IMR-90 (cell line): ENCODE measurements around the gene PPIC. TPM values are rescaled to one million over a fixed set of nuclear protein-coding genes. Genes with fewer than 3 reads are reported as not detected.

ENCODE experiments used
- ATAC-seq: fragments of 200-7000 bp; cut with Tn5 transposase; 2 replicates; pipeline ENCODE4 v1.9.1; 2020; ENCODE audit warnings: low read depth, mild to moderate bottlenecking, moderate library complexity
- BruUV-seq: library from RNA; stranded (reverse); fragments of 400-500 nt; replicated peaks from 2 replicates; lab custom pipeline; 2021; lab: Mats Ljungman, UMichigan
- CTCF ChIA-PET: fragments of 300-600 bp; formaldehyde crosslinking; extraction: SDS; loops from one replicate; lab custom pipeline; 2021; ENCODE audit warnings: antibody characterized with exemption; lab: Yijun Ruan, JAX
- POLR2A ChIA-PET: fragments of 300-600 bp; sonication (Branson Sonifier 250); formaldehyde crosslinking; loops from one replicate; lab custom pipeline; 2022; ENCODE audit warnings: antibody characterized with exemption; ENCODE audit not compliant: unreplicated experiment; lab: Charles Lee
- DNase-seq: peaks from one replicate; pipeline ENCODE4 v3.0.0; 2013
- H2AFZ ChIP-seq: replicated peaks from 2 replicates; pipeline ENCODE3; 2013; ENCODE audit warnings: low read length, mild to moderate bottlenecking; ENCODE audit not compliant: poor library complexity
- H2AK5ac ChIP-seq: 2 replicates; pipeline ENCODE4 v1.6.1; 2013; ENCODE audit warnings: low read depth, low read length, inconsistent platforms
- H2AK9ac ChIP-seq: replicated peaks from 2 replicates; pipeline ENCODE3; 2013; ENCODE audit warnings: mild to moderate bottlenecking, low read depth, low read length, moderate library complexity; ENCODE audit not compliant: poor library complexity
- H2BK120ac ChIP-seq: 2 replicates; pipeline ENCODE4 v1.6.1; 2013; ENCODE audit warnings: low read depth, low read length, inconsistent platforms
- H2BK15ac ChIP-seq: 3 replicates; pipeline ENCODE4 v1.6.1; 2013; ENCODE audit warnings: low read depth, low read length, inconsistent platforms
- H2BK20ac ChIP-seq: 2 replicates; pipeline ENCODE4 v1.6.1; 2013; ENCODE audit warnings: low read depth, mild to moderate bottlenecking, inconsistent platforms, low read length, moderate library complexity
- H2BK5ac ChIP-seq: 2 replicates; pipeline ENCODE4 v1.6.1; 2013; ENCODE audit warnings: mild to moderate bottlenecking, low read depth, low read length, inconsistent platforms; ENCODE audit not compliant: poor library complexity, severe bottlenecking
- H3K14ac ChIP-seq: replicated peaks from 2 replicates; pipeline ENCODE4 v1.6.1; 2013; ENCODE audit warnings: low read depth, low read length, inconsistent platforms
- H3K18ac ChIP-seq: 2 replicates; pipeline ENCODE4 v1.6.1; 2013; ENCODE audit warnings: low read depth, low read length, control low read depth
- H3K23ac ChIP-seq: 2 replicates; pipeline ENCODE4 v1.6.1; 2013; ENCODE audit warnings: low read depth, low read length, inconsistent platforms
- H3K27ac ChIP-seq: 2 replicates; pipeline ENCODE4 v1.5.1; 2013; ENCODE audit warnings: mild to moderate bottlenecking, control low read depth, low read length; ENCODE audit not compliant: insufficient read depth
- H3K27me3 ChIP-seq: 2 replicates; pipeline ENCODE4 v1.6.1; 2013; ENCODE audit warnings: low read length; ENCODE audit not compliant: control insufficient read depth, insufficient read depth
- H3K36me3 ChIP-seq: 2 replicates; pipeline ENCODE4 v1.6.1; 2013; ENCODE audit warnings: low read length, mixed read lengths; ENCODE audit not compliant: control insufficient read depth, insufficient read depth
- H3K4ac ChIP-seq: 2 replicates; pipeline ENCODE4 v1.6.1; 2013; ENCODE audit warnings: low read depth, low read length, inconsistent platforms
- H3K4me1 ChIP-seq: 2 replicates; pipeline ENCODE4 v1.6.1; 2013; ENCODE audit warnings: low read length, mixed read lengths; ENCODE audit not compliant: control insufficient read depth, insufficient read depth
- H3K4me2 ChIP-seq: 2 replicates; pipeline ENCODE4 v1.6.1; 2013; ENCODE audit warnings: low read depth, mild to moderate bottlenecking, control low read depth, low read length, moderate library complexity
- H3K4me3 ChIP-seq: 2 replicates; pipeline ENCODE4 v1.5.1; 2013; ENCODE audit warnings: low read depth, mild to moderate bottlenecking, control low read depth, low read length, moderate library complexity; ENCODE audit not compliant: insufficient read depth
- H3K56ac ChIP-seq: 2 replicates; pipeline ENCODE4 v1.6.1; 2013; ENCODE audit warnings: low read length, inconsistent platforms; ENCODE audit not compliant: insufficient read depth; ENCODE audit errors: extremely low read depth
- H3K79me1 ChIP-seq, 2 experiments: 2 replicates each; pipeline ENCODE4 v1.6.1; 2013; ENCODE audit warnings: low read length in 2 of 2, inconsistent platforms in 1 of 2, low read depth in 1 of 2
- H3K9ac ChIP-seq: 2 replicates; pipeline ENCODE4 v1.6.1; 2013; ENCODE audit warnings: low read depth, low read length, control low read depth
- H3K9me1 ChIP-seq: 2 replicates; pipeline ENCODE4 v1.6.1; 2013; ENCODE audit warnings: low read length, inconsistent platforms; ENCODE audit not compliant: insufficient read depth
- H3K9me3 ChIP-seq: 2 replicates; pipeline ENCODE4 v1.6.1; 2013; ENCODE audit warnings: low read length; ENCODE audit not compliant: control insufficient read depth, insufficient read depth
- H4K20me1 ChIP-seq: 2 replicates; pipeline ENCODE4 v1.6.1; 2013; ENCODE audit warnings: low read length, inconsistent platforms; ENCODE audit not compliant: insufficient read depth
- H4K5ac ChIP-seq: 2 replicates; pipeline ENCODE4 v1.6.1; 2013; ENCODE audit warnings: mild to moderate bottlenecking, low read depth, low read length, control low read depth
- H4K8ac ChIP-seq, 2 experiments: 2 replicates each; pipeline ENCODE4 v1.6.1; 2013; ENCODE audit warnings: low read depth in 2 of 2, low read length in 2 of 2, control low read depth in 1 of 2, inconsistent platforms in 1 of 2
- H4K91ac ChIP-seq: 2 replicates; pipeline ENCODE4 v1.6.1; 2013; ENCODE audit warnings: low read depth, low read length, inconsistent platforms; ENCODE audit not compliant: insufficient read depth
- BHLHE40 ChIP-seq: fragments of 150-350 bp; IDR thresholded peaks from 2 replicates; pipeline ENCODE4 v1.6.1; 2016; ENCODE audit warnings: mild to moderate bottlenecking, low read depth, low read length
- CEBPB ChIP-seq: IDR thresholded peaks from 2 replicates; pipeline ENCODE4 v1.6.1; 2012; ENCODE audit warnings: low read depth, low read length, improper control_type of control experiment
- CHD1 ChIP-seq: IDR thresholded peaks from 2 replicates; pipeline ENCODE4 v1.6.1; 2012; ENCODE audit warnings: low read depth, low read length, improper control_type of control experiment
- FOS ChIP-seq: fragments of 150-350 bp; IDR thresholded peaks from 2 replicates; pipeline ENCODE4 v1.6.1; 2016; ENCODE audit warnings: low read depth, low read length
- MAFK ChIP-seq: IDR thresholded peaks from 2 replicates; pipeline ENCODE4 v1.6.1; 2012; ENCODE audit warnings: low read depth, low read length, improper control_type of control experiment
- MAZ ChIP-seq: IDR thresholded peaks from 2 replicates; pipeline ENCODE4 v1.6.1; 2012; ENCODE audit warnings: low read depth, mild to moderate bottlenecking, low read length, improper control_type of control experiment, moderate library complexity, borderline replicate concordance
- MXI1 ChIP-seq: IDR thresholded peaks from 2 replicates; pipeline ENCODE4 v1.6.1; 2012; ENCODE audit warnings: low read depth, mild to moderate bottlenecking, low read length, moderate library complexity, borderline replicate concordance
- NFE2L2 ChIP-seq: fragments of 150-350 bp; IDR thresholded peaks from 2 replicates; pipeline ENCODE4 v1.6.1; 2016; ENCODE audit warnings: low read depth, mild to moderate bottlenecking, low read length
- RAD21 ChIP-seq: IDR thresholded peaks from 2 replicates; pipeline ENCODE4 v1.6.1; 2012; ENCODE audit warnings: low read length, improper control_type of control experiment
- RCOR1 ChIP-seq: IDR thresholded peaks from 2 replicates; pipeline ENCODE4 v1.6.1; 2012; ENCODE audit warnings: mild to moderate bottlenecking, low read length, improper control_type of control experiment; ENCODE audit not compliant: insufficient replicate concordance
- SMC3 ChIP-seq: fragments of 150-350 bp; IDR thresholded peaks from 2 replicates; pipeline ENCODE4 v1.6.1; 2016; ENCODE audit warnings: low read depth, mild to moderate bottlenecking, antibody characterized with exemption, low read length, moderate library complexity
- WGBS, 2 experiments: methylation state at CpG; one replicate each; pipeline versions ENCODE4 v1.1.5 to v1.1.7; 2013; ENCODE audit warnings: missing lambda C conversion rate in 2 of 2; ENCODE audit not compliant: insufficient read length in 1 of 2; ENCODE audit errors: extremely low coverage in 2 of 2; 5-methylcytosine and 5-hydroxymethylcytosine counted together
- dilution Hi-C: fragments of 300-500 bp; cut with HindIII; formaldehyde crosslinking; loops from one replicate; pipeline ENCODE4 v1.14.3; 2018; ENCODE audit warnings: low sequenced_read_pairs; ENCODE audit not compliant: unreplicated experiment
- in situ Hi-C: fragments of 300-500 bp; cut with MboI; formaldehyde crosslinking; loops from 3 replicates; pipeline ENCODE4 v1.14.3; 2019; ENCODE audit warnings: low sequenced_read_pairs, inconsistent platforms, mixed read lengths
- intact Hi-C: fragments of 100-400 bp; cut with micrococcal nuclease; formaldehyde crosslinking; loops from 2 replicates; pipeline ENCODE4 v1.10.0; 2022
- polyA plus RNA-seq, 3 experiments: library from polyadenylated mRNA; depleted of rRNA; stranded (reverse); fragments of >200 nt; gene quantifications; 2 replicates each; pipeline ENCODE4 v1.2.3, GENCODE V29; 2012; ENCODE audit warnings: low replicate concordance in 1 of 3
- total RNA-seq: library from RNA; depleted of rRNA; stranded (reverse); fragments of >200 nt; gene quantifications from 2 replicates; pipeline ENCODE4 v1.2.3, GENCODE V29; 2012
- TF ChIP-seq, protein P1 (sequence below): fragments of 150-350 bp; IDR thresholded peaks from 2 replicates; pipeline ENCODE4 v1.6.1; 2017; ENCODE audit warnings: mild to moderate bottlenecking, antibody characterized with exemption, low read length, low read depth
- TF ChIP-seq, protein P2 (sequence below): fragments of 150-350 bp; IDR thresholded peaks from 2 replicates; pipeline ENCODE4 v1.6.1; 2016; ENCODE audit warnings: low read depth, mild to moderate bottlenecking, low read length, moderate library complexity, borderline replicate concordance
- TF ChIP-seq, protein P3 (sequence below): conservative IDR thresholded peaks from 2 replicates; pipeline ENCODE4 v1.5.1; 2012; ENCODE audit warnings: mild to moderate bottlenecking, low read depth, low read length, improper control_type of control experiment

PPIC gene
- total and polyA plus RNA-seq, 2 of the 4 experiments (the other 2 are of a cell fraction) = 20.6 to 45.6 TPM

DNA sequence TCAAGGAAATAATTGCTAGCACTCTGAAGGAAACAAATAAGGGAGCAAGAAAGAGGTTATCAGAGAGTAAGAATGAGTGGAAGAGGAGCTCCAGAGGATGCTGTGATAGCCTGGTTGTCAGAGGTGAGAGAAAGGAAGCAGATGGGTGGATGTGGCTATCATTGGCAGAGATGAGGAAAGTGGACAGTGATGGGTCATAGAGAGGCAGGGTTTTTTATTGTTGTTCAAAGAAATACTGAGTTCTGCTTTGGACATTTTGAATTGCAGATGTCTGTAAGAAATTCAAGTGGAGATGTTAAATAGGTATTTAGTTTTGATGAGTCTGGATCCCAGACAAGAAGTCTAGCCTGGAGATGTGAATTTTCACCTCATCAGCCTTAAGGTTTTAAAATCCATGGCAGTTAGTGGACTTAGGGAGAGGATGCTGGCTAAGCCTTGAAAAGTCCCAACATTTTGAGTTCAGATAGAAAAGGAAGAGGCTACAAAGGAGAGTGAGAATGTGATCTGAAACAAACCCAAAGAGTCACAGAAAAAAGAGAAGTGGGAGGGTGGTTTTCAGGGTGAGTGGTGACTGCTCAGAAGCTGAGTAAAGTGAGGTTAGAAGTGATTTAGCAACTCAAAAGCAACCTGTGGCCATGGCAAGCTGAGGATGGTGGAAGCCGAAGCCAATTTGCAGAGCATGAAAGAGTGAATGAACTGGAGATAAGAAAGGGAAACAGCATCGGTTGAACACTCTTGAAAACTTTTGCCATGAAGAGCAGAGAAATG lies 50.4 kb downstream of the PPIC start:
- H2AK5ac ChIP-seq = no peak overlapping the region
- H4K8ac ChIP-seq = no peak overlapping the region
- BruUV-seq = no TSS peak
- no peak overlapping the region for H3K27ac ChIP-seq
- CTCF ChIA-PET = no interaction called here
- TF ChIP-seq, protein P1, sequence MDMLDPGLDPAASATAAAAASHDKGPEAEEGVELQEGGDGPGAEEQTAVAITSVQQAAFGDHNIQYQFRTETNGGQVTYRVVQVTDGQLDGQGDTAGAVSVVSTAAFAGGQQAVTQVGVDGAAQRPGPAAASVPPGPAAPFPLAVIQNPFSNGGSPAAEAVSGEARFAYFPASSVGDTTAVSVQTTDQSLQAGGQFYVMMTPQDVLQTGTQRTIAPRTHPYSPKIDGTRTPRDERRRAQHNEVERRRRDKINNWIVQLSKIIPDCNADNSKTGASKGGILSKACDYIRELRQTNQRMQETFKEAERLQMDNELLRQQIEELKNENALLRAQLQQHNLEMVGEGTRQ = no peak
- TF ChIP-seq MAZ = no peak
- TF ChIP-seq FOS = no peak
- TF ChIP-seq BHLHE40 = no peak
- TF ChIP-seq SMC3 = no peak
- TF ChIP-seq, protein P2, sequence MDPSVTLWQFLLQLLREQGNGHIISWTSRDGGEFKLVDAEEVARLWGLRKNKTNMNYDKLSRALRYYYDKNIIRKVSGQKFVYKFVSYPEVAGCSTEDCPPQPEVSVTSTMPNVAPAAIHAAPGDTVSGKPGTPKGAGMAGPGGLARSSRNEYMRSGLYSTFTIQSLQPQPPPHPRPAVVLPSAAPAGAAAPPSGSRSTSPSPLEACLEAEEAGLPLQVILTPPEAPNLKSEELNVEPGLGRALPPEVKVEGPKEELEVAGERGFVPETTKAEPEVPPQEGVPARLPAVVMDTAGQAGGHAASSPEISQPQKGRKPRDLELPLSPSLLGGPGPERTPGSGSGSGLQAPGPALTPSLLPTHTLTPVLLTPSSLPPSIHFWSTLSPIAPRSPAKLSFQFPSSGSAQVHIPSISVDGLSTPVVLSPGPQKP = no peak
- no peak for TF ChIP-seq RCOR1
- TF ChIP-seq, protein P3, sequence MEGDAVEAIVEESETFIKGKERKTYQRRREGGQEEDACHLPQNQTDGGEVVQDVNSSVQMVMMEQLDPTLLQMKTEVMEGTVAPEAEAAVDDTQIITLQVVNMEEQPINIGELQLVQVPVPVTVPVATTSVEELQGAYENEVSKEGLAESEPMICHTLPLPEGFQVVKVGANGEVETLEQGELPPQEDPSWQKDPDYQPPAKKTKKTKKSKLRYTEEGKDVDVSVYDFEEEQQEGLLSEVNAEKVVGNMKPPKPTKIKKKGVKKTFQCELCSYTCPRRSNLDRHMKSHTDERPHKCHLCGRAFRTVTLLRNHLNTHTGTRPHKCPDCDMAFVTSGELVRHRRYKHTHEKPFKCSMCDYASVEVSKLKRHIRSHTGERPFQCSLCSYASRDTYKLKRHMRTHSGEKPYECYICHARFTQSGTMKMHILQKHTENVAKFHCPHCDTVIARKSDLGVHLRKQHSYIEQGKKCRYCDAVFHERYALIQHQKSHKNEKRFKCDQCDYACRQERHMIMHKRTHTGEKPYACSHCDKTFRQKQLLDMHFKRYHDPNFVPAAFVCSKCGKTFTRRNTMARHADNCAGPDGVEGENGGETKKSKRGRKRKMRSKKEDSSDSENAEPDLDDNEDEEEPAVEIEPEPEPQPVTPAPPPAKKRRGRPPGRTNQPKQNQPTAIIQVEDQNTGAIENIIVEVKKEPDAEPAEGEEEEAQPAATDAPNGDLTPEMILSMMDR = no peak
- no peak for TF ChIP-seq RAD21
- TF ChIP-seq MXI1 = no peak
- no peak for TF ChIP-seq CHD1
- TF ChIP-seq MAFK = no peak
- TF ChIP-seq CEBPB = no peak
- TF ChIP-seq NFE2L2 = no peak
- no peak overlapping the region for H3K4me3 ChIP-seq
- peaks cover 1% of the 10 kb centered on the region; the same call in 1 of the 2 replicates for H3K4me1 ChIP-seq
- no peak overlapping the region for H2BK5ac ChIP-seq
- H4K91ac ChIP-seq = no peak overlapping the region
- no peak overlapping the region for H3K56ac ChIP-seq
- H3K23ac ChIP-seq = no peak overlapping the region
- intact Hi-C loops = no loop called here
- H4K20me1 ChIP-seq = peaks cover 3% of the 10 kb centered on the region; the same call in 1 of the 2 replicates
- dilution Hi-C loops = no loop called here
- H4K5ac ChIP-seq = no peak overlapping the region
- no peak overlapping the region for H3K4me2 ChIP-seq
- no peak overlapping the region for H2BK15ac ChIP-seq
- H3K4ac ChIP-seq = no peak overlapping the region
- H3K36me3 ChIP-seq = no peaks in the 10 kb centered on the region
- H3K79me1 ChIP-seq = no peaks in the 10 kb centered on the region; a peak in 1 of 4 replicates
- POLR2A ChIA-PET = no interaction called here
- H2BK20ac ChIP-seq = no peak overlapping the region
- no peak overlapping the region for H3K9ac ChIP-seq
- H3K18ac ChIP-seq = no peak overlapping the region
- H3K9me1 ChIP-seq = no peaks in the 10 kb centered on the region
- no peaks in the 10 kb centered on the region for H3K27me3 ChIP-seq
- 100% methylated on average over 1 of the region's 2 CpGs; no CpG with 5 or more reads in 1 of the 2 experiments for WGBS, 2 experiments
- in situ Hi-C loops = no loop called here
- H3K9me3 ChIP-seq = no peaks in the 10 kb centered on the region
- no peak overlapping the region for H3K14ac ChIP-seq
- no peak for ATAC-seq
- H2AK9ac ChIP-seq = no peak overlapping the region
- no peak overlapping the region for H2BK120ac ChIP-seq
- no peak for DNase-seq
- no peak overlapping the region for H2AFZ ChIP-seq
